HG02571 (cell line): ENCODE results near the gene MTMR4.
"Not testable (repeated sequence)": the region's sequence is repeated elsewhere in the genome, so short reads cannot be mapped to it uniquely, and the experiment has no call there.

Experiments
- ATAC-seq: cut with Tn5 transposase; IDR thresholded peaks from one replicate; pipeline ENCODE4 v1.9.1; 2021; ENCODE audit warnings: mild to moderate bottlenecking, moderate library complexity; ENCODE audit not compliant: unreplicated experiment

Gene MTMR4

DNA sequence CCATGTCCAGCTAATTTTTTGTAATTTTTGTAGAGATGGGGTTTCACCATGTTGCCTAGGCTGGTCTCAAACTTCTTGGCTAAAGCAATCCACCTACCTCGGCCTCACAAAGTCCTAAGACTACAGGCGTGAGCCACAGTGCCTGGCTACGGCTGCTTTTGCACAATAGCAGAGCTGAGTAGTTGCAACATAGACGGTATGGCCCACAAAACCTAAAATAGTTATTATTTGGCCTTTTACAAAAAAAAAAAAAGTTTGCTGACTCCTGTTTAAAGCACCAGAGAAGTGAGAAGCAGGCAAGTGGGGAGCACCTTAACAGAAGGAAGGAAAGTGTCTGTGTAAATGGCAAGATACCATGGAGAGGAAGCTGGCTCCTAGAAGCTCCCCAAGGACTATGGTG is 20.9 kb downstream of the MTMR4 start:
- no peak for ATAC-seq

GRCh38 chr17:58492238-58493121 is 22.0 kb downstream of the MTMR4 start:
- ATAC-seq = no peak

DNA sequence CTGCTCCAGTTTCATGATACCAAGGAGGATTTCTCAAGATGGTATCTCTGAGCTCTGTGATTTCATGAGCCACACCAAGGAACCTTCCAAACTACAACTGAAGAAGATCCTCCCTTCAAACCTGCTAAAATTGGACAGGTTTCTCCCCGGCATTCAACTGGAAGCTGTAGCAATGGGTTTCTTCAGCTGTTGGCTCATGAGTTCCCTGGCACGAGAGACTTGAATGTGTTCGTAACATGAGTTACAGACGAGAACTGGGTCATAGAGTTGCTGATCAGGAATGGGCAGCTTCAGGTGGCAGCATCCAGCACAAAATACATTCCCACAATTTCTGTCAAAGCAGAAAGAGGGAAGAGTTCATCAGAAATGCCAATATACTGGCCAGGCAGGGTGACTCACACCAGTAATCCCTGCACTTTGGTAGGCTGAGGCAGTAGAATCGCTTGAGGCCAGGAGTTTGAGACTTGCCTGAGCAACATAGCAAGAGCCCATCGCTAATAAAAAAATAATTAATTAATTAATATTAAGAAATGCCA is 22.9 kb downstream of the MTMR4 start:
- no peak for ATAC-seq

DNA sequence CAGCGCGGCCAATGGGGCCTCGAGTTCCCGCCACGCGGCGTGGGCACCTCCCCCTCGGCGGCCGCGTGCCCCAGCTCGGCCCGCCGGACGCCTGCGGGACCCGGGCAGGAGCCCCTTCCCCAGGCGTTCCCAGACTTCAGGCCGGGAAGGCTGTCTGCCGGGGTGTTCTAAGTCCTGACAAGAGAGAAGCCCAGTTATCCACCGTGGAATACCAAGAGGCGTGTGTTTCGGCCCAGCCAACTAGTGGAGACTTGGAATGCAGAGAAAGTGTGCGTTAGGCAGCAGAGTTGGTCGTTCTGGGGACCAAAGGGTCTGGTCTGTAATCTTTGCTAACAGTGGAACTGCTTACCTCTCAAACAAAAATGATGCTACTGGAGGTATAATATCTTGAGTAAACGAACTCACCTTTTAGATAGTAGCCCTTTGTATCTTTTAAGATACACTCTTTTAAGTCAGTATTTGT is 26.0 kb downstream of the MTMR4 start:
- no peak for ATAC-seq

DNA sequence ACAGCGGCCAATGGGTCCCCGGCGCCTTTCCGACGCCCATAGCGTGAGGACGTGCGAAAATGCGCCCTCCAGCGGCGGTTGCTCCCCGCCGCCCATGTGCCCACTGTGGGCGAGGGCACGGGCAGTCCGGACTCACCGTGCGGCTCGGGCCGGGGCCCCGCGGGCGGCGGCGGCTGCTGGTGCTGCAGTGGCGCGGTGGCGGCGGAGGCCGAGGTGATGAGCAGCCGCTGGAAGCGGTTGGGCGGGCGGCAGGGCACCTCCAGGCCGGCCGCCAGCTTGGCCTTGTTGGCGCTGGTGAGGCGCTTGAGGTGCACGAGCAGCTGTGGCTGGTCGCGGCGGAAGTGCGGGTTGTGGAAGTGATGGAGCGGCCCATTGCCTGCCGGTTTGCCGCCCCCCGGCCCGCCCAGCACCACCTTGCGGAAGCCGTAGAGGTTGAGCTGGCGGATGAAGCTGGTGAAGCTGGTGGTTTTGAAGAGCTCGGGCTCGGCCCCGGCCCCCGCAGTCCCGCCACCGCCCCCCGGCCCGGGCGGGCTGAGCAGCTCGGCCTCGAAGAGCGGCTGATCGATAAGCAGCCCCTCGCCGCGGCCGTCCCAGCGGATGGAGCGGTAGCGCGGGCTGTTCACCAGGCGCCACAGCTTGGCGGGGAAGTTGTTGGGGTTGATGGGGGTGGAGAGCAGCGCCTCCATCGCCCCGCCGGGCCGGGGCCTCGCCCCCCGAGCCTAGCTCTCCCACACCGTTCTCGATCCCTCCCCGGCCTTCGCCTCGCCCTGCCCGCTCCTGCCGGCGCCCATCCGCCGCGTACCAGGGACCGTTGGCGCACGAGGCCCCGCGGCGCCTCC is 26.6 kb downstream of the MTMR4 start, which contains the start of gene HSF5:
TSS of gene HSF5 (minus strand) at position 820 of the 839 bp plus-strand sequence. CDS start at position 686, 134 bp downstream.
- no peak for ATAC-seq

DNA sequence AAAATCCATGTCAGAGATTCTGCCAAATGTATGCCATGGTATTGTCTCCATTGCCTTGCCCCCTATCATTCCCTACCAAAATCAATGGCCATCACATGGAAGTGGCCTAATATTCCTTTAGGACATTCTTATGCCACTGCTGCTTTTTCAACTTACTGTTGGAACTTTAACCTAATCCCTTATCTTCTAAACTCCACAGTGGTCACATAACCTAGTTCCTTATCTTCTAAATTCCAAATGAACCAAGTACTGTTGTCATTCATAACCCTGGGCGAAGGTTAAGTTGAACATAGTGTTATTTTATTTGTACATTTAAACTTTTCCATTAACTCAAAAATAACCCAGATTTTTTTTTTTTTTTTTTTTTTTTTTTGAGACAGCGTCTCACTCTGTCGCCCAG is 29.8 kb downstream of the MTMR4 start:
- no peak for ATAC-seq

DNA sequence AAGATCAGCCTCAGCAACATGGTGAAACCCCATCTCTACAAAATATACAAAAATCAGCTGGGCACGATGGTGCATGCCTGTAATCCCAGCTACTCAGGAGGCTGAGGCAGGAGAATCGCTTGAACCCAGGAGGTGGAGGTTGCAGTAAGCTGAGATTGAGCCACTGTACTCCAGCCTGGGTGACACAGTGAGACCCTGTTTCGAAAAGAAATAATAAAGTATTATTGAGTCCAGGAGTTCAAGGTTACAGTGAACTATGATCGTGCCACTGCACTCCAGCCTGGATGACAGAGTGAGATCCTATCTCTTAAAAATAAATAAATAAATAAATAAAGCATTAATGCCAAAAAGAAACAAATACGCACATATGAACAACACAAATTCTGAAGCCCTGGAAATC is 32.6 kb downstream of the MTMR4 start:
- ATAC-seq = not testable (repeated sequence)

GRCh38 chr17:58480090-58480489 is 34.3 kb downstream of the MTMR4 start:
- no peak for ATAC-seq

DNA sequence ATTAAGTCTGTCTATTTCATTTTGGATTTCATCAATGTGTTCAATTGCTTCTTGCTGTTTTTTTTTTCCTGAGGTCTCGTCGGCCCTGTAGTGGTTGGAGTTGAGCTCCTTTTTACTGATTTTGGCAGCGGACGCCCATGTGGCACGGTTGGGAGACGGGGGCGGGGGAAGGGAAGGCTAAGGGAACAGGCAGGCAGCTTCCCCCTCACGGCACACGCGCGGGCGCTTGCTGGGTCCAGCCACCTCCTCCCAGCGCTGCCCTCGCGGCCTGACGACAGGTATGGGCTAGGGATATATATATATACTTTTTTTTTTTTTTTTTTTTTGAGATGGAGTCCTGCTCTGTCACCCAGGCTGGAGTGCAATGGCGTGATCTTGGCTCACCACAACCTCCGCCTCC is 37.6 kb downstream of the MTMR4 start:
- ATAC-seq = no peak

DNA sequence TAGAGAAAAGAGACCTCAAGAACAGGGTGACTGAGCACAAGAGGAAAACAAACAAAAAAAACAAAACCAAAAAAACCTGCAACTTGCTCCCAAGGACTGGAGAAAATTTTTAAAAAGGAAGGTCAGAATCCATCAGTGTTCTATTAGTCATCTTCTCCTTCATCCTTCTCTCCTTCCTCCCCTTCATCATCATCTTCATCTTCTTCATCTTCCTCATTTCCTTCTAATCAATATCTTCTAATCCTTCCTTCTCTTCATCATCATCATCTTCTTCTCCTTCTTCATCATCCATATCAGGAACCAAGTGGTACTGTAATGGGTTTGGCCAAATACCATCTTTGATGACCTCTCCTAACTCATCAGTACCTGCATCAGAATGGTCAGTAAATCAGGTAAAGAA is 38.5 kb downstream of the MTMR4 start:
- no peak for ATAC-seq

DNA sequence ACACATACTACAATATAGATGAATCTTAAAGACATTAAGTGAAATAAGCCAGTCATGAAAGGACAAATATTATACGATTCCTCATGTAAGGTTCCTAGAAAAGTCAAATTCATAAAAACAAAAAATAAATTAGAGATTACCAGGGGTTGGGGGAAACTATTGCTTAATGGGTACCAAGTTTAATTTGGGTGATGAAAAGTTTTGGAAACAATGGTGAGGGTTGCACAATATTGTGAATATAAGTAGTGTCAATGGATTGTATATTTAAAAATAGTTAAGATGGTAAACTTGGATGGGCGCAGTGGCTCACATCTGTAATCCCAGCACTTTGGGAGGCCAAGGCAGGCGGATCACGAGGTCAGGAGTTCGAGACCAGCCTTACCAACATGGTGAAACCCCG is 44.1 kb downstream of the MTMR4 start:
- ATAC-seq = no peak

DNA sequence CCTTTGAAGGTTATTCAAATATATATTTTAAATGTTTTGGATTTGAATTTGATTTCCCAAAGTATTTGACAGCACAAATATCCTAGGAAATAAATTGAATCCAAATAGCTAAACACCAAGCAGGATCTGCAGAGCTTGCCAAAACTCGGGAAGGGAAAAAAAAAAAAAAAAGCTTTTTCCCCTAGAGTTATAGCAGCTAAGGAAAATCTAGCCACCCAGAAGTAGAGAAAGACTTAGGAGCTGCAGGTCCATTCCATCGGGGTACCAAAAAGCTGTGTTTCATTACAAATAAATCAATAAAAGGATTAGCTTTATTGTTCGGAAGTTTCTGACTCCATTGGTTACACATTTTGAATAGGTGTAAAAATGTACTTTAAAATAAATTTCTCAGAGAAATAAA is 45.5 kb downstream of the MTMR4 start:
- no peak for ATAC-seq

DNA sequence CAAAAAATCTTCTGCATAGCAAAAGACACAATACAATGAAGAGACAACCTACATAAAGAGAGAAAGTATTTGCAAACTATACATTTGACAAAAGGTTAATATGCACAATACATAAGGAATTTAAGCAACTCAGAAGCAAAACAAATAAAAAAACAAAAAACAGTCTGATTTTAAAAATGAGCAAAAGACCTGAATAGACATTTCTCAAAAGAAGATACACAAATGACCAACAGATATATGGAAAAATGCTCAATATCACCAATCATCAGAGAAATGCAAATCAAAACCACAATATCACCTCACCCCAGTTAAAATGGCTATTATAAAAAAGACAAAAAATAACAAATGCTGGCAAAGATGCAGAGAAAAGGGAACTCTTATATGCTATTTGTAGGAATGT is 58.9 kb downstream of the MTMR4 start:
- ATAC-seq = no peak

DNA sequence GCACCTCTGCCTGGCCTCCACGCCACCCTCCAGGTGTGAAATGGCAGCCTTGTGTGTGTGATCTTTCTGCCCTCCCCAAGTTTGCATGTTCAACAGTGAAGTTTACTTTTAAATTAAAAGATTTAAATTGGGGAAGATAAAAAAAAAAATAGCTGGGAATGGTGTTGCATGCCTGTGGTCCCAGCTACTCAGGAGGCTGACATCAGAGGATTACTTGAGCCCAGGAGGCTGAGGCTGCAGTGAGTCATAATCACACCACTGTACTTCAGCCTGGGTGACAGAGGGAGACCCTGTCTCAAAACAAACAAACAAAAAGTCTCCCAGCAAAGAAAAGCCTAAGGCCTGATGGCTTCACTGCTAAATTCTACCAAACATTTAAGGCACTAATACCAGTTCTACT is 61.7 kb downstream of the MTMR4 start:
- ATAC-seq = no peak

GRCh38 chr17:58447039-58447975 is 67.1 kb downstream of the MTMR4 start:
- no peak for ATAC-seq

DNA sequence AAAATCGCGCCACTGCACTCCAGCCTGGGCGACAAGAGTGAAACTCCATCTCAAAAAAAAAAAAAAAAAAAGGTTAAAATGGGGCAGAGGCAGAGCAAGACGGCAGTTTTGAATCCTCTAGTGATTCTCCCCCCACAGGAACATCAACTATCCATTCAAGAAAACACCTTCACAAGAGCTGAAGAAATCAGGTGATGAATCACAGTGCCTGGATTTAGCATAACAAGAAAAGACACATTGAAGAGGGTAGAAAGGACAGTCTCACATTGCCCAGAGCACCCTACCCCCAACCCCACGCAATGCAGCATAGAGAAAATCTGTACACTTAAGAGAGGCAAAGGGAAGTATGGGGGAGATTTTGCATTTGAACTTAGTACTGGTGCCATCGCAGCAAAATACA is 68.4 kb downstream of the MTMR4 start:
- ATAC-seq = no peak
